HPDE6-E6E7 (cell line): ENCODE measurements around the gene MCMBP.

Experiments used
- DNase-seq: peaks from one replicate; pipeline ENCODE4 v3.0.0; 2011; ENCODE audit warnings: missing footprints; ENCODE audit errors: extremely low spot score

MCMBP gene

GRCh38 chr10:119782981-119783664 is 89.5 kb downstream of the MCMBP start:
- no peak for DNase-seq

- DNase-seq: no peak
Observed at GRCh38 chr10:119781498-119781897, 91.1 kb downstream of the MCMBP start.

GRCh38 chr10:119780879-119781480 is 91.7 kb downstream of the MCMBP start:
- DNase-seq: no peak
